Measurements from ENCODE around the gene RAB33B. TPM values are rescaled to one million over a fixed set of nuclear protein-coding genes. Genes with fewer than 3 reads are reported as not detected.

The RAB33B gene
- polyA plus RNA-seq, 1 donor (not counting 4 experiments of a cell fraction or from before 2014, with no cell fraction given) = 4.4 TPM

GRCh38 chr4:139450586-139450985, 3.3 kb upstream of the RAB33B start:
- Histone ChIP-seq H4K20me1 (ENCODE audit: control insufficient read depth, extremely low read depth, insufficient read depth, low read length) (no peaks in the 10 kb centered on the region), H3K9me3 (ENCODE audit: control insufficient read depth, low read depth, low read length) (no peaks in the 10 kb centered on the region), H3K36me3 (ENCODE audit: control insufficient read depth in 2 of 2, extremely low read depth in 1 of 2, insufficient read depth in 2 of 2, low read length in 2 of 2) (no peaks in the 10 kb centered on the region), H3K4me2 (ENCODE audit: control insufficient read depth, extremely low read depth, insufficient read depth, low read depth, low read length) (no peak overlapping the region), H3K79me2 (ENCODE audit: control insufficient read depth, insufficient read depth, low read length) (peaks cover 26% of the 10 kb centered on the region), H3K4me3 (ENCODE audit: control insufficient read depth in 2 of 3, extremely low read depth in 1 of 3, insufficient read depth in 2 of 3, low read depth in 1 of 3, low read length in 3 of 3) (no peak overlapping the region), H3K9ac (ENCODE audit: control insufficient read depth, extremely low read depth, insufficient read depth, low read length) (no peak overlapping the region), H3K4me1 (ENCODE audit: control insufficient read depth, extremely low read depth, insufficient read depth, low read length) (peaks cover 19% of the 10 kb centered on the region), H3K27me3 (ENCODE audit: control insufficient read depth, extremely low read depth, insufficient read depth, low read length) (no peaks in the 10 kb centered on the region), H2AFZ (ENCODE audit: control insufficient read depth, low read length) (no peak overlapping the region), H3K27ac (ENCODE audit: control insufficient read depth, insufficient read depth, low read length) (no peak overlapping the region), H3K9me1 (ENCODE audit: control insufficient read depth, extremely low read depth, insufficient read depth, low read length) (peaks cover under 1% of the 10 kb centered on the region)
- no peak for TF ChIP-seq EZH2 (IDR thresholded peaks at IDR 0.05; ENCODE audit: low read length)
- FAIRE-seq (no peak), DNase-seq (ENCODE audit: low read depth, low spot score) (no peak)
- dilution Hi-C loops (cut with MboI; ENCODE audit: extremely low pct_ligation_motif_present, low sequenced_read_pairs) = no loop called here

- TF ChIP-seq CTCF (optimal IDR thresholded peaks at IDR 0.05 in 1 of 3, IDR thresholded peaks at IDR 0.05 in 1 of 3, conservative IDR thresholded peaks at IDR 0.05 in 1 of 3; ENCODE audit: extremely low read depth in 1 of 3, insufficient read depth in 2 of 3, low read length in 3 of 3) (no peak), EZH2 (IDR thresholded peaks at IDR 0.05; ENCODE audit: low read length) (no peak)
- Histone ChIP-seq H3K9me3 (ENCODE audit: control insufficient read depth, low read depth, low read length) (no peaks in the 10 kb centered on the region), H3K27me3 (ENCODE audit: control insufficient read depth, extremely low read depth, insufficient read depth, low read length) (no peaks in the 10 kb centered on the region), H3K4me3 (ENCODE audit: control insufficient read depth in 2 of 3, extremely low read depth in 1 of 3, insufficient read depth in 2 of 3, low read depth in 1 of 3, low read length in 3 of 3) (peak overlapping the region; percentile 67 to 97 (median 86)), H3K27ac (ENCODE audit: control insufficient read depth, insufficient read depth, low read length) (peak overlapping the region; percentile 82), H3K9me1 (ENCODE audit: control insufficient read depth, extremely low read depth, insufficient read depth, low read length) (peaks cover 3% of the 10 kb centered on the region), H2AFZ (ENCODE audit: control insufficient read depth, low read length) (no peak overlapping the region), H3K4me1 (ENCODE audit: control insufficient read depth, extremely low read depth, insufficient read depth, low read length) (peaks cover 27% of the 10 kb centered on the region), H3K36me3 (ENCODE audit: control insufficient read depth in 2 of 2, extremely low read depth in 1 of 2, insufficient read depth in 2 of 2, low read length in 2 of 2) (no peaks in the 10 kb centered on the region), H3K9ac (ENCODE audit: control insufficient read depth, extremely low read depth, insufficient read depth, low read length) (peak overlapping the region; percentile 84), H4K20me1 (ENCODE audit: control insufficient read depth, extremely low read depth, insufficient read depth, low read length) (no peaks in the 10 kb centered on the region), H3K4me2 (ENCODE audit: control insufficient read depth, extremely low read depth, insufficient read depth, low read depth, low read length) (peak overlapping the region; percentile 97), H3K79me2 (ENCODE audit: control insufficient read depth, insufficient read depth, low read length) (peaks cover 40% of the 10 kb centered on the region)
- FAIRE-seq = no peak
- no peak for DNase-seq (ENCODE audit: low read depth, low spot score)
- dilution Hi-C loops (cut with MboI; ENCODE audit: extremely low pct_ligation_motif_present, low sequenced_read_pairs) = no loop called here
Measured at GRCh38 chr4:139451997-139452396, 1.9 kb upstream of the RAB33B start.

- no peak for TF ChIP-seq EZH2 (IDR thresholded peaks at IDR 0.05; ENCODE audit: low read length)
- peak; percentile 48 to 65 (median 49) for TF ChIP-seq CTCF (optimal IDR thresholded peaks at IDR 0.05 in 1 of 3, IDR thresholded peaks at IDR 0.05 in 1 of 3, conservative IDR thresholded peaks at IDR 0.05 in 1 of 3; ENCODE audit: extremely low read depth in 1 of 3, insufficient read depth in 2 of 3, low read length in 3 of 3)
- dilution Hi-C loops (cut with MboI; ENCODE audit: extremely low pct_ligation_motif_present, low sequenced_read_pairs) = no loop called here
- H3K36me3 ChIP-seq (ENCODE audit: control insufficient read depth in 2 of 2, extremely low read depth in 1 of 2, insufficient read depth in 2 of 2, low read length in 2 of 2) = no peaks in the 10 kb centered on the region
- H3K27ac ChIP-seq (ENCODE audit: control insufficient read depth, insufficient read depth, low read length) = peak overlapping the region; percentile 82
- H3K79me2 ChIP-seq (ENCODE audit: control insufficient read depth, insufficient read depth, low read length) = peaks cover 48% of the 10 kb centered on the region
- H4K20me1 ChIP-seq (ENCODE audit: control insufficient read depth, extremely low read depth, insufficient read depth, low read length) = no peaks in the 10 kb centered on the region
- H2AFZ ChIP-seq (ENCODE audit: control insufficient read depth, low read length) = peak overlapping the region; percentile 64
- FAIRE-seq (peak; percentile 23), DNase-seq (ENCODE audit: low read depth, low spot score) (no peak)
- H3K9me1 ChIP-seq (ENCODE audit: control insufficient read depth, extremely low read depth, insufficient read depth, low read length) = peaks cover 3% of the 10 kb centered on the region
- H3K4me1 ChIP-seq (ENCODE audit: control insufficient read depth, extremely low read depth, insufficient read depth, low read length) = peaks cover 27% of the 10 kb centered on the region
- peak overlapping the region; percentile 67 to 97 (median 86) for H3K4me3 ChIP-seq (ENCODE audit: control insufficient read depth in 2 of 3, extremely low read depth in 1 of 3, insufficient read depth in 2 of 3, low read depth in 1 of 3, low read length in 3 of 3)
- no peaks in the 10 kb centered on the region for H3K27me3 ChIP-seq (ENCODE audit: control insufficient read depth, extremely low read depth, insufficient read depth, low read length)
- peak overlapping the region; percentile 97 for H3K4me2 ChIP-seq (ENCODE audit: control insufficient read depth, extremely low read depth, insufficient read depth, low read depth, low read length)
- H3K9me3 ChIP-seq (ENCODE audit: control insufficient read depth, low read depth, low read length) = no peaks in the 10 kb centered on the region
- peak overlapping the region; percentile 84 for H3K9ac ChIP-seq (ENCODE audit: control insufficient read depth, extremely low read depth, insufficient read depth, low read length)
Measured at GRCh38 chr4:139453041-139453370, 915 bp upstream of the RAB33B start.

All from keratinocyte (primary cell).